H9 (cell line): ENCODE results near the gene RASA3. TPM values are rescaled to one million over a fixed set of nuclear protein-coding genes. Genes with fewer than 3 reads are reported as not detected.
A peak's percentile ranks its signal among the peaks of the same experiment; 100 is the strongest.

Experiments
- DNase-seq: peaks from one replicate; pipeline ENCODE4 v3.0.0-alpha.2; 2017
- H2AFZ ChIP-seq: one replicate; pipeline ENCODE4 v1.6.1; 2013; ENCODE audit warnings: mild to moderate bottlenecking, low read length, control low read depth, moderate library complexity
- H2AK5ac ChIP-seq: 2 replicates; pipeline ENCODE4 v1.6.1; 2013; ENCODE audit warnings: low read length, control low read depth, mixed read lengths; ENCODE audit not compliant: insufficient read length
- H2BK120ac ChIP-seq: one replicate; pipeline ENCODE4 v1.6.1; 2013; ENCODE audit warnings: low read depth, mild to moderate bottlenecking, low read length, control low read depth, inconsistent platforms; ENCODE audit not compliant: poor library complexity, severe bottlenecking
- H2BK12ac ChIP-seq: 2 replicates; pipeline ENCODE4 v1.6.1; 2013; ENCODE audit warnings: low read length, control low read depth, mixed read lengths, low read depth; ENCODE audit not compliant: insufficient read length
- H2BK15ac ChIP-seq: 2 replicates; pipeline ENCODE4 v1.6.1; 2013; ENCODE audit warnings: low read depth, low read length, control low read depth
- H2BK20ac ChIP-seq: one replicate; pipeline ENCODE4 v1.6.1; 2013; ENCODE audit warnings: low read depth, mild to moderate bottlenecking, low read length, control low read depth, inconsistent platforms; ENCODE audit not compliant: poor library complexity, severe bottlenecking
- H2BK5ac ChIP-seq: 2 replicates; pipeline ENCODE4 v1.6.1; 2013; ENCODE audit warnings: low read length, control low read depth, mixed read lengths; ENCODE audit not compliant: insufficient read length
- H3K14ac ChIP-seq: 2 replicates; pipeline ENCODE4 v1.6.1; 2013; ENCODE audit warnings: low read length, control low read depth; ENCODE audit not compliant: insufficient read depth
- H3K18ac ChIP-seq: 2 replicates; pipeline ENCODE4 v1.6.1; 2013; ENCODE audit warnings: low read depth, mild to moderate bottlenecking, mixed read lengths, low read length, control low read depth; ENCODE audit not compliant: insufficient read length
- H3K23ac ChIP-seq: 2 replicates; pipeline ENCODE4 v1.6.1; 2013; ENCODE audit warnings: low read length, control low read depth, mixed read lengths, low read depth; ENCODE audit not compliant: insufficient read length
- H3K23me2 ChIP-seq: 2 replicates; pipeline ENCODE4 v1.6.1; 2013; ENCODE audit warnings: low read depth, mild to moderate bottlenecking, mixed read lengths, low read length, control low read depth; ENCODE audit not compliant: insufficient read length, poor library complexity, severe bottlenecking
- H3K27ac ChIP-seq: 2 replicates; pipeline ENCODE4 v1.5.1; 2013; ENCODE audit warnings: low read length, control low read depth, mixed read lengths, low read depth; ENCODE audit not compliant: insufficient read length
- H3K27me3 ChIP-seq: 2 replicates; pipeline ENCODE4 v1.6.1; 2013; ENCODE audit warnings: low read length, control low read depth, inconsistent platforms; ENCODE audit not compliant: insufficient read depth
- H3K4ac ChIP-seq: 2 replicates; pipeline ENCODE4 v1.6.1; 2013; ENCODE audit warnings: low read depth, mild to moderate bottlenecking, control low read depth, inconsistent platforms, low read length, moderate library complexity
- H3K4me1 ChIP-seq: 2 replicates; pipeline ENCODE4 v1.6.1; 2013; ENCODE audit warnings: low read length, control low read depth, inconsistent platforms; ENCODE audit not compliant: insufficient read depth
- H3K4me2 ChIP-seq: 2 replicates; pipeline ENCODE4 v1.6.1; 2013; ENCODE audit warnings: low read length, control low read depth, mixed read lengths; ENCODE audit not compliant: insufficient read length, insufficient read depth
- H3K56ac ChIP-seq: 2 replicates; pipeline ENCODE4 v1.6.1; 2013; ENCODE audit warnings: low read depth, mild to moderate bottlenecking, mixed read lengths, low read length, control low read depth; ENCODE audit not compliant: insufficient read length
- H3K79me1 ChIP-seq: 2 replicates; pipeline ENCODE4 v1.6.1; 2013; ENCODE audit warnings: low read depth, mild to moderate bottlenecking, moderate library complexity, low read length, control low read depth, inconsistent platforms; ENCODE audit not compliant: insufficient read depth, poor library complexity, severe bottlenecking
- H3K79me2 ChIP-seq: 2 replicates; pipeline ENCODE4 v1.6.1; 2013; ENCODE audit warnings: low read length, control low read depth, inconsistent platforms; ENCODE audit not compliant: insufficient read depth
- H3K9ac ChIP-seq: 2 replicates; pipeline ENCODE4 v1.6.1; 2013; ENCODE audit warnings: low read length, control low read depth, mixed read lengths; ENCODE audit not compliant: insufficient read length; ENCODE audit errors: extremely low read depth
- H3K9me3 ChIP-seq: one replicate; pipeline ENCODE4 v1.6.1; 2013; ENCODE audit warnings: low read depth, low read length, inconsistent platforms; ENCODE audit not compliant: control insufficient read depth
- H3T11ph ChIP-seq: one replicate; pipeline ENCODE4 v1.6.1; 2013; ENCODE audit warnings: mild to moderate bottlenecking, low read length, control low read depth, inconsistent platforms
- H4K20me1 ChIP-seq: one replicate; pipeline ENCODE4 v1.6.1; 2013; ENCODE audit not compliant: control insufficient read depth, insufficient read length, insufficient read depth
- H4K5ac ChIP-seq: 2 replicates; pipeline ENCODE4 v1.6.1; 2013; ENCODE audit warnings: low read depth, mild to moderate bottlenecking, mixed read lengths, low read length, control low read depth; ENCODE audit not compliant: insufficient read length
- H4K8ac ChIP-seq: replicated peaks from 2 replicates; pipeline ENCODE4 v1.6.1; 2013; ENCODE audit warnings: low read length, control low read depth, mixed read lengths, low read depth; ENCODE audit not compliant: insufficient read length
- H4K91ac ChIP-seq: 2 replicates; pipeline ENCODE4 v1.6.1; 2013; ENCODE audit warnings: low read depth, mild to moderate bottlenecking, moderate library complexity, mixed read lengths, low read length, control low read depth; ENCODE audit not compliant: insufficient read length
- H3K27ac Mint-ChIP-seq, 3 experiments: 2 replicates in 2 of 3; 3 replicates in 1 of 3; pipeline ENCODE4 v1.8.0; 2020 to 2021; ENCODE audit warnings: mixed read lengths in 3 of 3, mild to moderate bottlenecking in 1 of 3, moderate library complexity in 1 of 3
- H3K27me3 Mint-ChIP-seq: 2 replicates; pipeline ENCODE4 v1.8.0; 2021; ENCODE audit warnings: low read depth, mild to moderate bottlenecking, moderate library complexity, mixed read lengths
- H3K36me3 Mint-ChIP-seq, 3 experiments: 2 replicates in 2 of 3; 3 replicates in 1 of 3; pipeline ENCODE4 v1.8.0; 2020 to 2021; ENCODE audit warnings: low read depth in 3 of 3, mixed read lengths in 3 of 3; ENCODE audit not compliant: insufficient read depth in 1 of 3
- H3K4me1 Mint-ChIP-seq, 2 experiments: 2 replicates each; pipeline ENCODE4 v1.8.0; 2020; ENCODE audit warnings: mixed read lengths in 2 of 2
- H3K4me3 Mint-ChIP-seq, 2 experiments: 2 replicates in 1 of 2; 3 replicates in 1 of 2; pipeline ENCODE4 v1.8.0; 2020 to 2021; ENCODE audit warnings: mild to moderate bottlenecking in 2 of 2, mixed read lengths in 2 of 2, moderate library complexity in 1 of 2
- H3K9me3 Mint-ChIP-seq, 2 experiments: 2 replicates in 1 of 2; 3 replicates in 1 of 2; pipeline ENCODE4 v1.8.0; 2020; ENCODE audit warnings: mild to moderate bottlenecking in 2 of 2, mixed read lengths in 2 of 2, moderate library complexity in 1 of 2
- WGBS: extraction: QIAGEN DNeasy Blood & Tissue Kit; methylation state at CpG from one replicate; pipeline ENCODE4 v1.1.7; 2013; ENCODE audit warnings: missing lambda C conversion rate, low lambda C conversion rate, mixed read lengths; ENCODE audit not compliant: insufficient read length; ENCODE audit errors: extremely low coverage; 5-methylcytosine and 5-hydroxymethylcytosine counted together
- total RNA-seq: library from RNA; stranded (reverse); gene quantifications from 2 replicates; pipeline ENCODE4 v1.2.1, GENCODE V29; 2021
- TF ChIP-seq, protein P1 (sequence below): fragments of 200-600 bp; sonication (generic); conservative IDR thresholded peaks from 3 replicates; pipeline ENCODE4 v1.8.0; 2021; ENCODE audit warnings: antibody characterized with exemption, mild to moderate bottlenecking

Gene RASA3
- total RNA-seq, 1 experiment from 2014 or later, result 12.3 TPM

DNA sequence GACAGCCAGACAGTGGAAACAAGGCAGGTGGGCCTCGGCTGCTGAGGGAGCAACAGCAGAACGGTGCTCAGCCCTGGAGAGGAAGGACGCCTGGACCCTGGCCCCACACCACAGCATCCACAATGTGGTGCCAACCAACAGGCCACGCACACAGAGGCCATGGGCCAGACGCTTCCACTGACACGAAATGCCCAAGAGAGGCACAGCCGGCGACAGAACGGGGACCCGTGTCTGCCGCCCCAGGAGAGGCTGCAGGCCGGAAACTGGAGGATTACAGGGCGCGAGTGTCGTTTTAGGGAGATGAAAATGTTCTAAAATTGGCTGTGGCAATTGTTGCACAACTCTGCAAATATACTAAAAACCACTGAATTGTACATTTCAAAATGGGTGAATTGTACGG, 69.7 kb downstream of the RASA3 start:
- Histone ChIP-seq H2BK20ac (no peak overlapping the region), H3K56ac (no peak overlapping the region), H2BK15ac (no peak overlapping the region), H3K23me2 (no peaks in the 10 kb centered on the region), H3K9me3 (no peaks in the 10 kb centered on the region), H3K27me3 (no peaks in the 10 kb centered on the region), H2AK5ac (no peak overlapping the region), H2AFZ (no peak overlapping the region), H2BK120ac (no peak overlapping the region), H4K5ac (no peak overlapping the region), H4K91ac (no peak overlapping the region), H3K27ac (no peak overlapping the region), H2BK12ac (no peak overlapping the region), H3K23ac (no peak overlapping the region), H3K14ac (no peak overlapping the region), H3K79me1 (no peaks in the 10 kb centered on the region), H4K8ac (no peak overlapping the region), H3K9ac (no peak overlapping the region), H3K79me2 (no peaks in the 10 kb centered on the region), H3K4ac (no peak overlapping the region), H3K4me2 (no peak overlapping the region), H3K18ac (no peak overlapping the region), H3T11ph (no peak overlapping the region), H3K4me1 (no peaks in the 10 kb centered on the region; the same call in 1 of the 2 replicates), H2BK5ac (no peak overlapping the region), H4K20me1 (no peaks in the 10 kb centered on the region)
- TF ChIP-seq, protein P1, sequence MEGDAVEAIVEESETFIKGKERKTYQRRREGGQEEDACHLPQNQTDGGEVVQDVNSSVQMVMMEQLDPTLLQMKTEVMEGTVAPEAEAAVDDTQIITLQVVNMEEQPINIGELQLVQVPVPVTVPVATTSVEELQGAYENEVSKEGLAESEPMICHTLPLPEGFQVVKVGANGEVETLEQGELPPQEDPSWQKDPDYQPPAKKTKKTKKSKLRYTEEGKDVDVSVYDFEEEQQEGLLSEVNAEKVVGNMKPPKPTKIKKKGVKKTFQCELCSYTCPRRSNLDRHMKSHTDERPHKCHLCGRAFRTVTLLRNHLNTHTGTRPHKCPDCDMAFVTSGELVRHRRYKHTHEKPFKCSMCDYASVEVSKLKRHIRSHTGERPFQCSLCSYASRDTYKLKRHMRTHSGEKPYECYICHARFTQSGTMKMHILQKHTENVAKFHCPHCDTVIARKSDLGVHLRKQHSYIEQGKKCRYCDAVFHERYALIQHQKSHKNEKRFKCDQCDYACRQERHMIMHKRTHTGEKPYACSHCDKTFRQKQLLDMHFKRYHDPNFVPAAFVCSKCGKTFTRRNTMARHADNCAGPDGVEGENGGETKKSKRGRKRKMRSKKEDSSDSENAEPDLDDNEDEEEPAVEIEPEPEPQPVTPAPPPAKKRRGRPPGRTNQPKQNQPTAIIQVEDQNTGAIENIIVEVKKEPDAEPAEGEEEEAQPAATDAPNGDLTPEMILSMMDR, result no peak
- H3K9me3 Mint-ChIP-seq, result no peaks in the 10 kb centered on the region
- H3K27ac Mint-ChIP-seq, result peak overlapping the region in 1 of 3 experiments; percentile 80; a peak in 1 of 7 replicates
- peaks cover 2% of the 10 kb centered on the region; the same call in 1 of the 2 replicates for H3K27me3 Mint-ChIP-seq
- H3K4me1 Mint-ChIP-seq, result peaks cover 12 to 25% of the 10 kb centered on the region in 2 experiments
- DNase-seq, result no peak
- no peaks in the 10 kb centered on the region; a peak in 1 of 7 replicates for H3K36me3 Mint-ChIP-seq
- H3K4me3 Mint-ChIP-seq, result no peak overlapping the region; a peak in 1 of 5 replicates
- WGBS, result no CpG with 5 or more reads among the region's 16 CpGs
